SU-DHL-6 (cell line): ENCODE data around the gene GPR35.

ENCODE experiments used
- CTCF ChIP-seq: fragments of 200-600 bp; sonication (generic); IDR thresholded peaks from one replicate; pipeline ENCODE4 v1.5.1; 2017; ENCODE audit warnings: antibody characterized with exemption, mild to moderate bottlenecking, low read length, moderate library complexity; ENCODE audit not compliant: insufficient read depth, poor library complexity, severe bottlenecking
- EZH2phosphoT487 ChIP-seq: fragments of 200-600 bp; sonication (generic), shearing (Covaris generic); conservative IDR thresholded peaks from 2 replicates; pipeline ENCODE4 v1.6.1; 2018; ENCODE audit warnings: mild to moderate bottlenecking, antibody characterized with exemption, low read length, moderate library complexity, mixed read lengths

GRCh38 chr2:240590681-240591111 lies 34.6 kb upstream of the GPR35 start:
- no peak for TF ChIP-seq CTCF
- TF ChIP-seq EZH2phosphoT487, result no peak
